RWPE1 (cell line): ENCODE data around the gene PEAK1.

Source experiments
- CTCF ChIA-PET: fragments of 350-600 bp; sonication (Branson Sonifier 250); formaldehyde crosslinking; extraction: SDS; loops from one replicate; lab custom pipeline; 2021; lab: Yijun Ruan, JAX
- POLR2A ChIA-PET: fragments of 400-600 bp; formaldehyde crosslinking; extraction: SDS; loops from one replicate; lab custom pipeline; 2020; ENCODE audit warnings: antibody characterized with exemption; ENCODE audit not compliant: low non-redundant PET; lab: Yijun Ruan, JAX
- DNase-seq: peaks from one replicate; pipeline ENCODE4 v3.0.0; 2012; ENCODE audit warnings: low spot score
- H3K27ac ChIP-seq: fragments of 450-650 bp; 2 replicates; pipeline ENCODE4 v1.5.1; 2017
- CTCF ChIP-seq: fragments of 450-650 bp; conservative IDR thresholded peaks from 2 replicates; pipeline ENCODE4 v1.5.1; 2017; ENCODE audit warnings: low read depth, mild to moderate bottlenecking

The PEAK1 gene

GRCh38 chr15:77068633-77069032 lies 351.3 kb downstream of the PEAK1 start:
- ChIA-PET POLR2A (no interaction called here), CTCF (interaction anchor here (0.6 kb wide), 1 partner anchor 28 kb away, joined by 3 read pairs; no protein-coding TSS in a partner anchor)
- H3K27ac ChIP-seq: no peak overlapping the region
- no peak for TF ChIP-seq CTCF
- DNase-seq: no peak

DNA sequence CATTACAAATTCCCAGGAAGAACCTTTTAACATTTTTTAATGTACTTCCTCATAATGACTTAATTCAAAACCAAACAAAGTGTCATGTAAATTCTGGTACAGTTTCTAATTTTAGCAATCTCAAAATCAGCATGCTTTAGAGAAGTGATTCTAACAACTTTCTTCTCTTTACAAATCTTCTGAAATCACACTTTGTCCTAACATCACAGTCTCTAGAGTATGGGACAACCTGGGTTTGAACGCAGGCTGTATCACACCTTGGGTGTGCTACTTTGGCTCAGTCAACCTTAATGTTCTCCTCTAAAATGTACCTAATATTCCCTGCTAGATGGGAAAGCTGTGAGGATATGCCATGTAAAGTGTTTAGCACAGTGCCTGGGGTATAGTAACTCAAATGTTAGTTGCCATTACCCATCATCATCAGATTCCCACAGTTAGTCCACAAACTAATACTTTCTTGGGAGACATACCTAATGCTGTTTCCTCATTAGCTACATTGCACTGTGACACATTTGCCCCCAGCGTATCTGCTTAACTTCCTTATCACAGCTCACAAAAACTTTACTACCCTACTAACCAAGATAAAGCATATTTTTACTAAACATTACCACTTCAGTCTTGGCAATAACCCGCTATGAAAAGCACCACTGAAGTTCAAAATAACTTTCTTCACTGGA lies 352.1 kb downstream of the PEAK1 start:
- no peak overlapping the region for H3K27ac ChIP-seq
- ChIA-PET CTCF (interaction anchor here (0.6 kb wide), 1 partner anchor 27 kb away, joined by 3 read pairs; no protein-coding TSS in a partner anchor), POLR2A (no interaction called here)
- no peak for TF ChIP-seq CTCF
- DNase-seq: no peak

GRCh38 chr15:77066971-77067690 lies 352.8 kb downstream of the PEAK1 start:
- H3K27ac ChIP-seq: no peak overlapping the region
- POLR2A ChIA-PET: no interaction called here
- TF ChIP-seq CTCF: no peak
- DNase-seq: peak; percentile 36
- CTCF ChIA-PET: no interaction called here

- TF ChIP-seq CTCF: no peak
- POLR2A ChIA-PET: no interaction called here
- peak; percentile 38 for DNase-seq
- H3K27ac ChIP-seq: no peak overlapping the region
- CTCF ChIA-PET: interaction anchor here (1.2 kb wide), 1 partner anchor 30 kb away, joined by 6 read pairs; no protein-coding TSS in a partner anchor
Observed at GRCh38 chr15:77064539-77065308, 355.2 kb downstream of the PEAK1 start.

GRCh38 chr15:77064063-77064462 lies 355.8 kb downstream of the PEAK1 start:
- H3K27ac ChIP-seq: no peak overlapping the region
- no peak for TF ChIP-seq CTCF
- POLR2A ChIA-PET: no interaction called here
- no peak for DNase-seq
- CTCF ChIA-PET: interaction anchor here (1.2 kb wide), 1 partner anchor 29 kb away, joined by 6 read pairs; no protein-coding TSS in a partner anchor

DNA sequence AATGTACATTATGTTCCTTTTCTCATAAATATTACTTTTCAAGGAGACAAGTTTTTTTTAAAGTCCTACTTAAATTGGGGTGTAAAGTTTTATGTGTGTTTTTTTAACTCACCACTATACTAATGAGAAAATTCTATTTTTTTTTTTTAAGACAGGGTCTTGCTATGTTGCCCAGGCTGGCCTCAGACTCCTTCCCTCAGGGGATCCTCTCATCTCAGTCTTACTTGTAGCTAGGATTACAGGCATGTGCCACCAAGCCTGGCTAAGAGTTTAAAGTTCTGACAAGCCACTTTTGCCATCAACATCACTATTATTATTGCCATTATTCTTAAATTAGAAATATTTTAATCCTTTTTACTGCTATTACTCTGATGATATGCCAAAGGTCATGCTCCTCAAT lies 356.7 kb downstream of the PEAK1 start:
- ChIA-PET POLR2A (no interaction called here), CTCF (no interaction called here)
- no peak for TF ChIP-seq CTCF
- no peak overlapping the region for H3K27ac ChIP-seq
- no peak for DNase-seq
